HCT116 (cell line): ENCODE results near the gene STK16. TPM values are rescaled to one million over a fixed set of nuclear protein-coding genes. Genes with fewer than 3 reads are reported as not detected.

Experiments used
- ATAC-seq: fragments of 200-7000 bp; cut with Tn5 transposase; 2 replicates; pipeline ENCODE4 v1.9.1; 2020; ENCODE audit warnings: mild to moderate bottlenecking, moderate library complexity
- BruUV-seq: library from RNA; stranded (reverse); fragments of 400-500 nt; replicated peaks from 2 replicates; lab custom pipeline; 2021; lab: Mats Ljungman, UMichigan
- CTCF ChIA-PET: fragments of 300-600 bp; sonication (Branson Sonifier 250); formaldehyde crosslinking; loops from one replicate; lab custom pipeline; 2021; ENCODE audit warnings: antibody characterized with exemption; lab: Charles Lee
- POLR2A ChIA-PET: fragments of 300-600, 350-600 bp; sonication (Branson Sonifier 250); formaldehyde crosslinking; loops from one replicate; lab custom pipeline; 2021; ENCODE audit warnings: antibody characterized with exemption; lab: Charles Lee
- RAD21 ChIA-PET, 2 experiments: fragments of 300-600 bp; sonication (Branson Sonifier 250); formaldehyde crosslinking; loops; one replicate each; lab custom pipeline; 2023; ENCODE audit warnings: low total read pairs in 2 of 2; ENCODE audit not compliant: uncharacterized antibody in 2 of 2, unreplicated experiment in 2 of 2, low non-redundant PET in 1 of 2; lab: Charles Lee
- DNase-seq: peaks from one replicate; pipeline ENCODE4 v3.0.0-alpha.2; 2010; ENCODE audit warnings: low read depth, low spot score
- H2AFZ ChIP-seq: fragments of 200-600 bp; shearing (Covaris generic), sonication (generic); 2 replicates; pipeline ENCODE4 v1.6.1; 2017; ENCODE audit warnings: low read depth, mixed run types, mixed read lengths, antibody characterized with exemption, low read length; ENCODE audit not compliant: poor library complexity, severe bottlenecking
- H3K27ac ChIP-seq: 2 replicates; pipeline ENCODE4 v1.5.1; 2012; ENCODE audit warnings: low read depth, low read length
- H3K27me3 ChIP-seq: fragments of 200-600 bp; sonication (generic); 2 replicates; pipeline ENCODE4 v1.6.1; 2016; ENCODE audit warnings: mixed run types, low read length, mixed read lengths; ENCODE audit not compliant: insufficient read depth
- H3K36me3 ChIP-seq, 2 experiments: fragments of 200-500 bp in 1 of 2; fragments of 200-600 bp in 1 of 2; sonication (Bioruptor generic) in 1 of 2; sonication (generic) in 1 of 2; 2 replicates each; pipeline versions ENCODE4 v1.5.1 to v1.6.1; 2014 to 2016; ENCODE audit warnings: low read length in 2 of 2, inconsistent platforms in 1 of 2, mixed read lengths in 1 of 2, mixed run types in 1 of 2; ENCODE audit not compliant: insufficient read depth in 2 of 2, control insufficient read depth in 1 of 2
- H3K4me1 ChIP-seq, 2 experiments: fragments of 200-600 bp in 1 of 2; sonication (generic) in 1 of 2; 2 replicates each; pipeline versions ENCODE4 v1.5.1 to v1.6.1; 2012 to 2017; ENCODE audit warnings: low read length in 2 of 2, inconsistent platforms in 1 of 2, mild to moderate bottlenecking in 1 of 2, mixed read lengths in 1 of 2, mixed run types in 1 of 2, moderate library complexity in 1 of 2; ENCODE audit not compliant: insufficient read depth in 2 of 2, control insufficient read depth in 1 of 2
- H3K4me2 ChIP-seq: fragments of 200-600 bp; sonication (generic); 2 replicates; pipeline ENCODE4 v1.6.1; 2017; ENCODE audit warnings: mixed run types, low read length, mixed read lengths
- H3K4me3 ChIP-seq, 2 experiments: fragments of 200-600 bp in 1 of 2; sonication (generic) in 1 of 2; replicated peaks in 1 of 2; 2 replicates each; pipeline ENCODE4 v1.5.1; 2011 to 2016; ENCODE audit warnings: low read length in 2 of 2, control low read depth in 1 of 2, low read depth in 1 of 2, mild to moderate bottlenecking in 1 of 2, mixed read lengths in 1 of 2, mixed run types in 1 of 2
- H3K79me2 ChIP-seq: fragments of 200-600 bp; sonication (generic); 2 replicates; pipeline ENCODE4 v1.6.1; 2017; ENCODE audit warnings: mild to moderate bottlenecking, mixed run types, low read length, moderate library complexity, mixed read lengths; ENCODE audit not compliant: insufficient read depth
- H3K9ac ChIP-seq: fragments of 200-600 bp; sonication (generic); 2 replicates; pipeline ENCODE4 v1.6.1; 2016; ENCODE audit warnings: low read length, mixed read lengths
- H3K9me2 ChIP-seq: fragments of 200-600 bp; sonication (generic), shearing (Covaris generic); 2 replicates; pipeline ENCODE4 v1.6.1; 2017; ENCODE audit warnings: mixed run types, mild to moderate bottlenecking, moderate library complexity; ENCODE audit not compliant: insufficient read depth
- H3K9me3 ChIP-seq, 2 experiments: fragments of 200-500 bp in 1 of 2; fragments of 200-600 bp in 1 of 2; sonication (Bioruptor generic) in 1 of 2; sonication (generic) in 1 of 2; 2 replicates each; pipeline ENCODE4 v1.6.1; 2014 to 2017; ENCODE audit warnings: low read length in 2 of 2, mixed read lengths in 2 of 2, inconsistent platforms in 1 of 2, low read depth in 1 of 2, mild to moderate bottlenecking in 1 of 2, mixed run types in 1 of 2, moderate library complexity in 1 of 2; ENCODE audit not compliant: control insufficient read depth in 1 of 2, insufficient read depth in 1 of 2
- H4K20me1 ChIP-seq: fragments of 200-600 bp; sonication (generic), shearing (Covaris generic); 2 replicates; pipeline ENCODE4 v1.6.1; 2017; ENCODE audit warnings: mixed run types, mild to moderate bottlenecking, moderate library complexity; ENCODE audit not compliant: insufficient read depth
- CBX3 ChIP-seq: IDR thresholded peaks from 2 replicates; pipeline ENCODE4 v1.6.1; 2012; ENCODE audit warnings: low read depth
- CEBPB ChIP-seq: IDR thresholded peaks from 2 replicates; pipeline ENCODE4 v1.6.1; 2012; ENCODE audit warnings: low read depth
- EGR1 ChIP-seq: IDR thresholded peaks from 2 replicates; pipeline ENCODE4 v1.6.1; 2012; ENCODE audit warnings: low read depth
- POLR2A ChIP-seq: IDR thresholded peaks from 2 replicates; pipeline ENCODE4 v1.7.0; 2011; ENCODE audit warnings: borderline replicate concordance; ENCODE audit not compliant: insufficient read depth, insufficient read length; ENCODE audit errors: extremely low read depth
- POLR2AphosphoS5 ChIP-seq: IDR thresholded peaks from 2 replicates; pipeline ENCODE4 v1.6.1; 2011; ENCODE audit warnings: mild to moderate bottlenecking, low read depth, low read length, moderate library complexity
- SIN3A ChIP-seq: IDR thresholded peaks from 2 replicates; pipeline ENCODE4 v1.6.1; 2012; ENCODE audit warnings: low read depth
- SP1 ChIP-seq: IDR thresholded peaks from 2 replicates; pipeline ENCODE4 v1.6.1; 2012; ENCODE audit warnings: low read depth
- SRF ChIP-seq: IDR thresholded peaks from 2 replicates; pipeline ENCODE4 v1.6.1; 2012; ENCODE audit warnings: low read depth
- YY1 ChIP-seq: IDR thresholded peaks from 2 replicates; pipeline ENCODE4 v1.6.1; 2011; ENCODE audit warnings: low read length, low read depth, moderate library complexity, mild to moderate bottlenecking; ENCODE audit not compliant: insufficient replicate concordance; ENCODE audit errors: extremely low read depth
- ZNF274 ChIP-seq: fragments of 200-500 bp; sonication (Bioruptor generic); IDR thresholded peaks from 2 replicates; pipeline ENCODE4 v1.6.1; 2014; ENCODE audit warnings: mild to moderate bottlenecking, low read depth, low read length, inconsistent platforms
- intact Hi-C: fragments of 100-400 bp; cut with micrococcal nuclease; formaldehyde crosslinking; loops from 2 replicates; pipeline ENCODE4 v1.10.0; 2022
- total RNA-seq: library from RNA; stranded (reverse); gene quantifications from one replicate; pipeline ENCODE4 v1.2.1, GENCODE V29; 2021; ENCODE audit not compliant: unreplicated experiment
- TF ChIP-seq, protein P1 (sequence below): IDR thresholded peaks from 2 replicates; pipeline ENCODE4 v1.6.1; 2012; ENCODE audit warnings: low read depth
- TF ChIP-seq, protein P2 (sequence below), 3 experiments: fragments of 200-600 bp in 1 of 3; sonication (generic) in 1 of 3; IDR thresholded peaks in 2 of 3; conservative IDR thresholded peaks in 1 of 3; 2 replicates each; pipeline ENCODE4 v1.5.1; 2012 to 2017; ENCODE audit warnings: low read depth in 2 of 3, low read length in 2 of 3, antibody characterized with exemption in 1 of 3, borderline replicate concordance in 1 of 3, control low read depth in 1 of 3, mild to moderate bottlenecking in 1 of 3, mixed read lengths in 1 of 3, mixed run types in 1 of 3, moderate library complexity in 1 of 3; ENCODE audit not compliant: insufficient read depth in 1 of 3

The STK16 gene
- total RNA-seq, 1 experiment from 2014 or later, result 31.4 TPM

DNA sequence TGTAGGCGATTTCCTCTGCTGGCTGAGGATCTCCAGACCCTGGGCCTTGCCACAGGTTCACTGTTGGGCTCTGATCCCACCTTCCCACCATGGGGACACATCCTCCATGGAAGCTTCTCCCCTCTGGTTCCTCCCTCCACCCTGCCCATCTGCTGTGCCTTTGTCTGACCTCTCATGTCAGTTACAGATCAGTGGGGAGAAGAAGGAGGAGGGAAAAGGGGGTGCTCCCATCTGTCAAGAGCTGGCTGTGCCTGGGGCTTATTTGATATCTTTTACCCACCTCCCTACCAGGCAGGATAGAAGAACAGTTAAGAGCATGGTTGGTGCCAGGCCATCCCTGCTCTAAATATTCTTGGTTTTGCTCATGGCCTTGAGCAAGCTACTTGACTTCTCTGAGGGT lies 21.6 kb downstream of the STK16 start:
- Histone ChIP-seq H4K20me1 (no peaks in the 10 kb centered on the region), H3K79me2 (no peaks in the 10 kb centered on the region), H3K9me3 (no peaks in the 10 kb centered on the region), H3K27ac (no peak overlapping the region), H3K4me2 (no peak overlapping the region), H2AFZ (no peak overlapping the region), H3K27me3 (peaks cover 3% of the 10 kb centered on the region; the same call in 1 of the 2 replicates), H3K4me3 (no peak overlapping the region), H3K9me2 (no peaks in the 10 kb centered on the region), H3K36me3 (no peaks in the 10 kb centered on the region), H3K4me1 (no peaks in the 10 kb centered on the region; a peak in 1 of 4 replicates), H3K9ac (no peak overlapping the region)
- ChIA-PET POLR2A (no interaction called here), RAD21 (no interaction called here), CTCF (no interaction called here)
- BruUV-seq, result no TSS peak
- intact Hi-C loops, result no loop called here
- ATAC-seq, result no peak
- no peak for DNase-seq
- TF ChIP-seq SRF (no peak), CEBPB (no peak), ZNF274 (no peak), CBX3 (no peak), EGR1 (no peak), POLR2A (no peak), SP1 (no peak), YY1 (no peak), POLR2AphosphoS5 (no peak), SIN3A (no peak)
- TF ChIP-seq, protein P1, sequence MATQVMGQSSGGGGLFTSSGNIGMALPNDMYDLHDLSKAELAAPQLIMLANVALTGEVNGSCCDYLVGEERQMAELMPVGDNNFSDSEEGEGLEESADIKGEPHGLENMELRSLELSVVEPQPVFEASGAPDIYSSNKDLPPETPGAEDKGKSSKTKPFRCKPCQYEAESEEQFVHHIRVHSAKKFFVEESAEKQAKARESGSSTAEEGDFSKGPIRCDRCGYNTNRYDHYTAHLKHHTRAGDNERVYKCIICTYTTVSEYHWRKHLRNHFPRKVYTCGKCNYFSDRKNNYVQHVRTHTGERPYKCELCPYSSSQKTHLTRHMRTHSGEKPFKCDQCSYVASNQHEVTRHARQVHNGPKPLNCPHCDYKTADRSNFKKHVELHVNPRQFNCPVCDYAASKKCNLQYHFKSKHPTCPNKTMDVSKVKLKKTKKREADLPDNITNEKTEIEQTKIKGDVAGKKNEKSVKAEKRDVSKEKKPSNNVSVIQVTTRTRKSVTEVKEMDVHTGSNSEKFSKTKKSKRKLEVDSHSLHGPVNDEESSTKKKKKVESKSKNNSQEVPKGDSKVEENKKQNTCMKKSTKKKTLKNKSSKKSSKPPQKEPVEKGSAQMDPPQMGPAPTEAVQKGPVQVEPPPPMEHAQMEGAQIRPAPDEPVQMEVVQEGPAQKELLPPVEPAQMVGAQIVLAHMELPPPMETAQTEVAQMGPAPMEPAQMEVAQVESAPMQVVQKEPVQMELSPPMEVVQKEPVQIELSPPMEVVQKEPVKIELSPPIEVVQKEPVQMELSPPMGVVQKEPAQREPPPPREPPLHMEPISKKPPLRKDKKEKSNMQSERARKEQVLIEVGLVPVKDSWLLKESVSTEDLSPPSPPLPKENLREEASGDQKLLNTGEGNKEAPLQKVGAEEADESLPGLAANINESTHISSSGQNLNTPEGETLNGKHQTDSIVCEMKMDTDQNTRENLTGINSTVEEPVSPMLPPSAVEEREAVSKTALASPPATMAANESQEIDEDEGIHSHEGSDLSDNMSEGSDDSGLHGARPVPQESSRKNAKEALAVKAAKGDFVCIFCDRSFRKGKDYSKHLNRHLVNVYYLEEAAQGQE, result no peak
- TF ChIP-seq, protein P2, sequence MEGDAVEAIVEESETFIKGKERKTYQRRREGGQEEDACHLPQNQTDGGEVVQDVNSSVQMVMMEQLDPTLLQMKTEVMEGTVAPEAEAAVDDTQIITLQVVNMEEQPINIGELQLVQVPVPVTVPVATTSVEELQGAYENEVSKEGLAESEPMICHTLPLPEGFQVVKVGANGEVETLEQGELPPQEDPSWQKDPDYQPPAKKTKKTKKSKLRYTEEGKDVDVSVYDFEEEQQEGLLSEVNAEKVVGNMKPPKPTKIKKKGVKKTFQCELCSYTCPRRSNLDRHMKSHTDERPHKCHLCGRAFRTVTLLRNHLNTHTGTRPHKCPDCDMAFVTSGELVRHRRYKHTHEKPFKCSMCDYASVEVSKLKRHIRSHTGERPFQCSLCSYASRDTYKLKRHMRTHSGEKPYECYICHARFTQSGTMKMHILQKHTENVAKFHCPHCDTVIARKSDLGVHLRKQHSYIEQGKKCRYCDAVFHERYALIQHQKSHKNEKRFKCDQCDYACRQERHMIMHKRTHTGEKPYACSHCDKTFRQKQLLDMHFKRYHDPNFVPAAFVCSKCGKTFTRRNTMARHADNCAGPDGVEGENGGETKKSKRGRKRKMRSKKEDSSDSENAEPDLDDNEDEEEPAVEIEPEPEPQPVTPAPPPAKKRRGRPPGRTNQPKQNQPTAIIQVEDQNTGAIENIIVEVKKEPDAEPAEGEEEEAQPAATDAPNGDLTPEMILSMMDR (IDR thresholded peaks at IDR 0.05 in 2 of 3, conservative IDR thresholded peaks at IDR 0.05 in 1 of 3; ENCODE audit: borderline replicate concordance in 1 of 3, insufficient read depth in 1 of 3, low read depth in 2 of 3, low read length in 2 of 3), result no peak
